ENCODE data around the gene GSK3B.

- TF ChIP-seq CTCF (IDR thresholded peaks at IDR 0.05) (no peak), POLR2A (IDR thresholded peaks at IDR 0.05) (no peak), POLR2AphosphoS5 (IDR thresholded peaks at IDR 0.05) (no peak), EP300 (IDR thresholded peaks at IDR 0.05) (no peak)
Measured at GRCh38 chr3:120090422-120090821, 3.8 kb downstream of the GSK3B start.

Data from upper lobe of left lung (tissue), 4 donors.